Activated T-cell treated with anti-CD3 and anti-CD28 coated beads, Interleukin-2, amount 50 U/mL, for 48 hours (primary cell): ENCODE measurements around the gene CUX1.
"Not testable (repeated sequence)": the region's sequence is repeated elsewhere in the genome, so short reads cannot be mapped to it uniquely, and the experiment has no call there.

Experiments
- DNase-seq, 2 experiments: peaks; one replicate each; pipeline ENCODE4 v3.0.0-alpha.2; 2020

CUX1 gene

DNA sequence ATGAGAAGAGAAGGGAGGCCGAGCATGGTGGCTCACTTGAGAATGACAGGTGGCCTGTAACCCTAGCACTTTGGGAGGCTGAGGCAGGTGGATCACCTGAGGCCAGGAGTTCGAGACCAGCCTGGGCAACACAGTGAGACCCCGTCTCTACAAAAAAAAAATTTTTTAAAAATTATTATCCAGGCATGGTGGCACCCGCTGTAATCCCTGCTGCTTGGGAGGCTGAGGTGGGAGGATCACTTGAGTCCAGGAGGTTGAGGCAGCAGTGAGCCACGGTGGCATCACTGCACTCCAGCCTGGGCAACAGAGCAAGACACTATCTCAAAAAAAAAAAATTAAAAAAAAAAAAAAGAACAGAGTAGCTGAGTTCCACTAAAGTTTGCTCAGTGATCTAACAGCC lies 412.7 kb downstream of the CUX1 start:
- DNase-seq, result not testable (repeated sequence)

DNA sequence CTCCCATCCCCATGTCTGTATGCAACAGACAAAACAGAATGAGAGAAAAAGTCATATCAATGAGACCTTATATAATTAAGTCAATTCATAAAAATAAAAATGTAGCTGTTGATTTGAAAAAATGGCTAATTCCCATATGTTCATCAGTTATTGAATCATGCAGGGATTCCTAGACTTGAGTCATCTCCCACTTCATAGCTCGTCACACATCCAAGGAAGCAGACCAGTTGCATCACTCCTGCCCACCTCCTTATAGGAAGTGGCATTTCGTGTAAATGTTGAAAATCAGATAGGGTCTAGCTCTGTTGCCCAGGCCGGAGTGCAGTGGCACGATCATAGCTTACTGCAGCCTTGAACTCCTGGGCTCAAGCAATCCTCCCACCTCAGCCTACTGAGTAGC lies 413.2 kb downstream of the CUX1 start:
- DNase-seq, result no peak

- DNase-seq, result no peak
Observed at GRCh38 chr7:102232611-102233286, 415.3 kb downstream of the CUX1 start.

DNA sequence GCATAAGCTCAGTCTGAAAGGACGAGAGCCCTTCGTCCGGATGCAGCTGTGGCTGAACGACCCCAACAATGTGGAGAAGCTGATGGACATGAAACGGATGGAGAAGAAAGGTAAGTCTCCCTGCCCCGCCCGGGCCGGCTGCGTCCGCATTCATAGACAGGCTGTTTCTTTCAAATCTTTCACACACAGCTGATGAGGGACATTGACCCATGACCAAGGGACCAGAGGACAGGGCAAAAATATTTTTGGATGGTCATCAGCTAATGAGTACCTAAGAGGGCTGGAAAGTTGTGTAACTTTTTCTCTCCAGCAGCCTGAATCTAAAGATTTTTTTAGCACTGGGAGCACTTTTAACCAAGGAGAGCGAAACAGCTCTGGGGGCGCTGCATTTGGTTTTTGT lies 416.7 kb downstream of the CUX1 start:
- DNase-seq, result no peak

GRCh38 chr7:102234801-102235550 lies 417.6 kb downstream of the CUX1 start:
- DNase-seq, result no peak

- DNase-seq, result no peak
Observed at GRCh38 chr7:102236102-102236501, 418.7 kb downstream of the CUX1 start.

GRCh38 chr7:102236592-102237287 lies 419.3 kb downstream of the CUX1 start:
- peak; percentile 64 to 66 for DNase-seq

DNA sequence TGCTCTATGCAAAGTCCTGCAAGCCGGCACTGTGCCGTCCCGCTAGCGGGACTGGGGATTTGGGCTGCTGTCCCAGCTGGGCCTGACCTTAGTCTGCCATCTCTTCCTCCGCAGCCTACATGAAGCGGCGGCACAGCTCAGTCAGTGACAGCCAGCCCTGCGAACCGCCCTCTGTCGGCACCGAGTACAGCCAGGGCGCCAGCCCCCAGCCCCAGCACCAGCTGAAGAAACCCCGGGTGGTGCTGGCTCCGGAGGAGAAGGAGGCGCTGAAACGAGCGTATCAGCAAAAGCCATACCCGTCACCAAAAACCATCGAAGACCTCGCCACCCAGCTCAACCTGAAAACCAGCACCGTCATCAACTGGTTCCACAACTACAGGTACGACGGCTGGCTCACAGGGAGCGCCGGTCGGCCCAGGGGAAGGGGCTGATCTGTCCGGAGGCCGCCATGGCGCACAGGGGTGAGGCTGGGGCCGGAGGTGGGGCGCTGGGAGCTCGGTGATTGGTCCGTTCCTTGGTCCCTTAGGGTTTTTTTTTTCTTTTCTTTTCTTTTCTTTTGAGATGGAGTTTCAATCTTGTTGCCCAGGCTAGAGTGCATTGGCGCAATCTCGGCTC lies 421.9 kb downstream of the CUX1 start:
- no peak for DNase-seq

- DNase-seq, result no peak
Observed at GRCh38 chr7:102241431-102241830, 424.0 kb downstream of the CUX1 start.

DNA sequence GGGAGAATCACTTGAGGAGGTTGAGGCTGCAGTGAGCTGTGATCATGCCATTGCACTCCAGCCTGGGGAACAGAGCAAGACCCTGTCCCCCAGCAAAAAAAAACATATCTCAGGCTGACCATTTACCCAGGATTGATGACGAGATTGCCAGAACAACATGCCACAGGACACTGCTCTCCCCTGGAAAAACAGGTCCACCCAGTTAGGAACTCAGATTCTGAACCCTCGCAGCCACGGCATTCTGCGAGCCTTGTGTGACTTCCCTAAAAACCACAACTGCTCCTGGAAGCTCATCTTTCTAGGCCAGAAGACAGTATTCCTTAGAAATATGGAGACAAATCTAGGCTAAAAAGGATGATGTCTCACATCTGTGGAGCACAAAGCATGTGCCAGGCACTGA lies 427.2 kb downstream of the CUX1 start:
- no peak for DNase-seq

DNA sequence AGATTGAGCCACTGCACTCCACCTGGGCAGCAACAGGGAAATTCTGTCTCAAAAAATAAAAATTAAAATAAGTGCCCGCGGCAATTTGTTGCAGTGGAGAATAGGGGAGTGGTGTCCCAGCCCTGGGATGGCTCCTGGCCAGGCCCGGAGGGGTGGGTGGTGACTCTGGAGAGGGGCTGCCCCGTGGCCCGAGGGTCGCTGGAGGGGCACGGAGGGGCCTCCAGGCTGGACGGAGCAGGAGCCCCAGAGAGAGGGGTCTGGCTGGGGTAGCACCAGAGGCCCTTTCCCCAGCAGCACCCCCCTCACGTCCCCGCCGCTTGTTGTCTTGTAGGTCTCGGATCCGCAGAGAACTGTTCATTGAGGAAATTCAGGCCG lies 430.6 kb downstream of the CUX1 start:
- DNase-seq, result no peak

- DNase-seq, result no peak
Observed at GRCh38 chr7:102248456-102249395, 431.3 kb downstream of the CUX1 start.

GRCh38 chr7:102251531-102252365 lies 434.3 kb downstream of the CUX1 start:
- no peak for DNase-seq

DNA sequence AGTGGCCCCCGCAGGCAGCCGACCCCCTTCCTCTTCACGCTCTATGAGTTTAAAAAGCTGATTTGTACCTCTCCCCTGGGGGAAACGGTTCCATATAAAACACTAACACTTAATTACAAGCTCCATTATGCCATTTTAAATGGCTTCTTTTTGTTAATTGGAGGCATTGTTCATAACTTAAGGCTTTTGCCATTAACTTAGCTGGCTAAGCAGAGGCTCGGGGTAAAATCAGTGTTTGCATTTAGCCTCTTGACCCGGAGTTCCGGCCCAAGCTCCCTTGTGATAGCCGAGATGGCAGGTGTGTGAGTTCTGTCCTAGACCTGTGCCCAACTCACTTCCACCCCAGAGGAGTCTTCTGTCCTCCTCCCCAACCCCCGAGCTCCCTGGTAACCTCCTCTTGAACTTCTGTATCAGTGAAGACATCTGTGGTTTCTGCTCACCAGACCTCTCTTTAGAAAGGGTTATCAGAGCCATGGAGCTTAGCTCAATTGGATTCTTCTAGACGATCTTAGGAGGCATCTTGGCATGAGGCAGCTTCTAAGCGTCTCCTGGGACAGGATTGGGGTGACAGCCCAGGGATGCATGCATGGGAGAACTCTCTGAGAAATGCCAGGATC lies 435.0 kb downstream of the CUX1 start:
- DNase-seq, result no peak

DNA sequence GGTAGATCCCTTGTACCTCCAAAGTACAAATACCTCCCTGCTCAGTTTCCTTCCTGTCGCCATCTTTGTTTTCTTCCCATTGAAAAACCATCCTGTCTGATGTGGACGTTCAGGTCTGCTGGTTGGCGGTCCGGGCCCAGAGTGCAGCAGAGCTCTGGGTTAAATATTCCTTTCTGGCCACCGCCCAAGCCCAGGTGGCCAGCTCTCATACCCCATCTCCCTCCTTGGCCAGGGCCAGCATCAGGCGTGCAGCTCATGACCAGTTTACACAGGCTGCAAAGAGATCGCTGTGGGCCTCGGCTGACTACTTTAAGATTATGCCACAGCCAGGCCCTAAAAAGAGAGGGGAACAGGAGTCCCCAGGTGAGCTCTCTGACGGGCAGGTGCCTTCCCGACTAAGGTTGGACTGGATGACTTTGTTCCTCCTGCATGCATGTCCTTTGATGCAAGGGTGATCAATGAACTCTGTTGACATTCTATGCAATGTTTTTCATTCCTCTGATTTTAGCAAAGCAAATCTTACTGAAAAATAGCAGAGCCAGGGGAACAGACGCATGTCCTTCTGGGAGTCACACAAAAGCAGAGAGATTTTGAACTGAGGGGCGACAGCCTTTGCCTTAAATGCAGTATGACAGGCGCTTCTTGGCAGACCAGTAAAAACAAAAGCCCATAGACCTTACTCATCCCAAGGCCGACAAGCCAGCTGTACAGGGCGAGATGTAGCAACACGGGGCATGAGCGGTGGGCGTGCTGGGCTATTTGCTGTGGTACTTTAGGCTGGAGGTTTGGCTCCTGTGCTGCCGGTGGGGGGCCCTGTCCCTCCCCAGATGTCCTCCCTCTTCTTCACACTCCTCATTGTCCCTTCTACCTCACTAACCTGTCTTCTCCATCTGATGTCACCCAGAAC lies 435.9 kb downstream of the CUX1 start:
- DNase-seq, result no peak

GRCh38 chr7:102253973-102254370 lies 436.5 kb downstream of the CUX1 start:
- DNase-seq, result no peak

DNA sequence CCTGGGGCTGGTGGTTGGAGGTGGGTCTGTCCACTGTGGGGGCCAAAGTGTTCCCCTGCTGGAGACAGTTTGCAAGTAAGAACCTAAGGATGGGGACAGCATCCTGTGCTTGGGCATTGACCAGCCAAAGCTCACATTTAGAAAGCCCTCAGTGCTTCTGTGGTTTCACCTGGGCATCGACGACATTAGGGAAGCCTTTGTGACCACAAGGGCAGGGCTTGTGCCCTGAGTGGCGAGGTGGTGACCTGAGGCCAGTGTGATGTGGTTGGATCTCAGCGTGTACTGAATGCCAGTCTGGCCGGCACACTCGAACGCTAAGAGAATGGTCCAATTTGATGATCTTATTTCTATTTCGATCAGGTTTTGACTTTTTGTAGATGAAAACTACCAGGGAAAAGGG lies 437.1 kb downstream of the CUX1 start:
- no peak for DNase-seq

DNA sequence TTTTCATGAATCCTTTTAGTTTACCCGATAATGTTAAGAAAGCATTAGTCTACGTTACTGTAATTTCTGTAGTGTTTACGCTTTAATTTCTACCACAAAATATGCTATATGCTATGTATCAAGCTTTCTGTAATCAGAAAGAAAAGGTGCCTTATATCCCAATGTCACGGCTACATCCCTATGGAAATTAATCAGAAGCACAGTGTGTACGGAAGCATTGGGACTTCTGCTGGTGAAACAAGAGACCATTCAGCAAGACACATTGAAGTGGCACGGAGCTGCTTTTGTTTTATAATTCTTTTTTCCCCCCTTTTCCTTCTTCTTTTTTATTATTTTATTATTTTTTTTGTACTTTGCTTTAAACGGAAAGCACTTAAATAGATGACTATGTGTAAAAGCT lies 438.1 kb downstream of the CUX1 start:
- DNase-seq, result no peak

GRCh38 chr7:102255916-102256315 lies 438.5 kb downstream of the CUX1 start:
- DNase-seq, result no peak
